HepG2 (cell line): ENCODE results near the gene TMEM130. TPM values are rescaled to one million over a fixed set of nuclear protein-coding genes. Genes with fewer than 3 reads are reported as not detected.
A peak's percentile ranks its signal among the peaks of the same experiment; 100 is the strongest.

Experiments
- ADNP ChIP-seq: sonication (generic); formaldehyde crosslinking; IDR thresholded peaks from 2 replicates; pipeline ENCODE4 v1.4.0; 2020; ENCODE audit warnings: missing genetic modification reagents
- AKAP8 ChIP-seq: sonication (generic); formaldehyde crosslinking; IDR thresholded peaks from 2 replicates; pipeline ENCODE4 v1.5.1; 2020; ENCODE audit warnings: mild to moderate bottlenecking, missing genetic modification reagents
- CBX5 ChIP-seq: sonication (generic); formaldehyde crosslinking; IDR thresholded peaks from 2 replicates; pipeline ENCODE4 v1.4.0; 2020; ENCODE audit warnings: missing genetic modification reagents, borderline replicate concordance
- FLYWCH1 ChIP-seq: sonication (generic); formaldehyde crosslinking; IDR thresholded peaks from 2 replicates; pipeline ENCODE4 v1.8.1; 2023; ENCODE audit warnings: mild to moderate bottlenecking, missing genetic modification reagents
- FOXM1 ChIP-seq: sonication (generic); formaldehyde crosslinking; IDR thresholded peaks from 2 replicates; pipeline ENCODE4 v1.5.0; 2020; ENCODE audit warnings: missing genetic modification reagents
- GPN1 ChIP-seq: sonication (generic); formaldehyde crosslinking; IDR thresholded peaks from 2 replicates; pipeline ENCODE4 v1.5.1; 2020; ENCODE audit warnings: missing genetic modification reagents, borderline replicate concordance
- HDAC1 ChIP-seq: sonication (generic); formaldehyde crosslinking; IDR thresholded peaks from 2 replicates; pipeline ENCODE4 v1.5.1; 2020; ENCODE audit warnings: mild to moderate bottlenecking, missing genetic modification reagents
- JUND ChIP-seq: sonication (generic); formaldehyde crosslinking; IDR thresholded peaks from 2 replicates; pipeline ENCODE4 v1.8.0; 2022; ENCODE audit warnings: mild to moderate bottlenecking, missing genetic modification reagents
- KDM5A ChIP-seq: fragments of 200-600 bp; sonication (generic); IDR thresholded peaks from 2 replicates; pipeline ENCODE4 v1.7.0; 2018; ENCODE audit warnings: antibody characterized with exemption, mild to moderate bottlenecking, low read length, borderline replicate concordance
- KLF13 ChIP-seq: sonication (generic); formaldehyde crosslinking; IDR thresholded peaks from 2 replicates; pipeline ENCODE4 v1.4.0; 2020; ENCODE audit warnings: mild to moderate bottlenecking, missing genetic modification reagents
- KMT2A ChIP-seq: sonication (generic); formaldehyde crosslinking; IDR thresholded peaks from 2 replicates; pipeline ENCODE4 v1.4.0; 2020; ENCODE audit warnings: missing genetic modification reagents
- NCOA2 ChIP-seq: sonication (generic); formaldehyde crosslinking; IDR thresholded peaks from 2 replicates; pipeline ENCODE4 v1.8.0; 2022; ENCODE audit warnings: inconsistent platforms
- NR2F6 ChIP-seq, 2 experiments: IDR thresholded peaks; 2 replicates each; pipeline ENCODE4 v1.6.1; 2016; ENCODE audit warnings: antibody characterized with exemption in 1 of 2, mild to moderate bottlenecking in 1 of 2
- PTBP1 ChIP-seq: fragments of 200-400 bp; formaldehyde crosslinking; IDR thresholded peaks from 2 replicates; pipeline ENCODE4 v1.6.1; 2018; ENCODE audit warnings: low read length, low read depth; ENCODE audit not compliant: poor library complexity, severe bottlenecking
- SP140L ChIP-seq: sonication (generic); formaldehyde crosslinking; IDR thresholded peaks from 2 replicates; pipeline ENCODE4 v1.4.0; 2020; ENCODE audit warnings: missing genetic modification reagents, borderline replicate concordance
- THAP11 ChIP-seq: IDR thresholded peaks from 2 replicates; pipeline ENCODE4 v1.6.1; 2016; ENCODE audit warnings: missing biosample characterization, missing genetic modification reagents
- ZKSCAN8 ChIP-seq: IDR thresholded peaks from 2 replicates; pipeline ENCODE4 v1.6.1; 2016; ENCODE audit warnings: borderline replicate concordance, missing genetic modification reagents, missing compliant biosample characterization
- ZNF10 ChIP-seq: sonication (generic); formaldehyde crosslinking; IDR thresholded peaks from 2 replicates; pipeline ENCODE4 v1.4.0; 2020; ENCODE audit warnings: mild to moderate bottlenecking, low read depth, missing genetic modification reagents, borderline replicate concordance
- ZNF205 ChIP-seq: IDR thresholded peaks from 2 replicates; pipeline ENCODE4 v1.6.1; 2018; ENCODE audit warnings: missing biosample characterization, missing genetic modification reagents
- ZNF367 ChIP-seq: sonication (generic); formaldehyde crosslinking; IDR thresholded peaks from 2 replicates; pipeline ENCODE4 v1.4.0; 2020; ENCODE audit warnings: missing genetic modification reagents, borderline replicate concordance
- ZNF44 ChIP-seq: sonication (generic); formaldehyde crosslinking; IDR thresholded peaks from 2 replicates; pipeline ENCODE4 v1.5.1; 2020; ENCODE audit warnings: mild to moderate bottlenecking, missing genetic modification reagents
- ZNF543 ChIP-seq: sonication (generic); formaldehyde crosslinking; IDR thresholded peaks from 2 replicates; pipeline ENCODE4 v1.4.0; 2020; ENCODE audit warnings: mild to moderate bottlenecking, missing genetic modification reagents
- ZNF775 ChIP-seq: sonication (generic); formaldehyde crosslinking; IDR thresholded peaks from 2 replicates; pipeline ENCODE4 v1.4.0; 2020; ENCODE audit warnings: missing genetic modification reagents, mild to moderate bottlenecking, moderate library complexity, borderline replicate concordance
- polyA plus RNA-seq, 8 experiments: library from polyadenylated mRNA; depleted of rRNA in 3 of 8; stranded (reverse) in 7 of 8; unstranded in 1 of 8; fragments of >200 nt; fragmentation: Illumina TruSeq in 4 of 8; extraction: Trizol in 4 of 8; gene quantifications; 2 replicates each; pipeline versions ENCODE4 v1.2.1 to v1.2.3, GENCODE V29; 2011 to 2016; ENCODE audit warnings: low read depth in 4 of 8, missing spikeins in 1 of 8, mixed read lengths in 1 of 8; ENCODE audit not compliant: insufficient read depth in 1 of 8
- total RNA-seq, 5 experiments: library from RNA; depleted of rRNA; stranded (reverse); fragments of >200 nt; fragmentation: Illumina TruSeq; extraction: Trizol; gene quantifications; 2 replicates each; pipeline ENCODE4 v1.2.3, GENCODE V29; 2016; ENCODE audit warnings: low read depth in 1 of 5
- TF ChIP-seq, protein P1 (sequence below): sonication (generic); formaldehyde crosslinking; IDR thresholded peaks from 2 replicates; pipeline ENCODE4 v1.4.0; 2020; ENCODE audit warnings: missing genetic modification reagents
- TF ChIP-seq, protein P2 (sequence below): sonication (generic); formaldehyde crosslinking; IDR thresholded peaks from 2 replicates; pipeline ENCODE4 v1.5.0; 2020; ENCODE audit warnings: mild to moderate bottlenecking, missing genetic modification reagents
- TF ChIP-seq, protein P3 (sequence below): sonication (generic); formaldehyde crosslinking; IDR thresholded peaks from 2 replicates; pipeline ENCODE4 v1.9.0; 2021; ENCODE audit warnings: missing genetic modification reagents, mild to moderate bottlenecking, borderline replicate concordance

The TMEM130 gene
- total and polyA plus RNA-seq, 2 of the 13 experiments (the other 11 are each of a cell fraction or from before 2014, with no cell fraction given), result not detected

DNA sequence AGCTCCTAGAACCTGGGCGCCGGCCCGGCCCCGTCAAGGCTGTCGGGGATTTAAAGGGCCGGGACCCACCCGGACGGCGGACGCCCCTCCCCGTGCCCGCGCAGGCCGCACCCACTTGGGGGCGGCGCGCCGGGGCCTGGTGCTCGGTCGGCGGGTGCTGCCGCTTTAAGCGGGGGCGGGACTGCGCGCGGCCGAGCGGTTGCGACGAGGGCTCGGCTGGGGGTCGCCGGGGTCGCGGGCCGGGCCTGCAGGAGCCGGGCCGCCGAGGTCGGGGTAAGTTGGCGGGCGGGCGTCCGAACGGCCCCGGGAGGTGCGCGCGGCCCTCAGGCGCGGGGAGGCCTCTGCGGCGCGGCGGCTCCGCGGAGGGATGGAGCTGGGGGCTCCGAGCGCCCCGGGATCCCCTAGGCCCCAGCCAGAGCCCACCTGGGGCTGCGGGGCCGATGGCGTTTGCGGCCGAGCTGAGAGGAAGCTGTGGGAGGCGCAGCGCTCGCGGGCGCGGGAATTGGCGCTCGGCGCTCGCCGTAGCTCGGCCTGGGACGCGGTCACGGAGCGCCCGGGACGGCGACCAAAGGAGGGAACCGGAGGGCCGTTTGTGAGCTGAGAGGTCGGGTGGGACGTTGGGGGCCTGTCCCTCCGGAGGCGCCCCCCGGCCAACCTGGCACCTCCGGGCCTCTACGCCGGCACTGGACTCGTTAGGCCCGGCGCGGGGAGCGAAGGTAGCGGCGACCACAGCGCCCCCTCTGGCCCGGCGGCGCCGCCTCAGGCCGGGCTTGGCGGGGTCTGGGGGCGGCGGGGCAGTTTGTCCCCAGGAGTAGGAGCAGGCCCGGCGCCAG lies 8.8 kb upstream of the TMEM130 start, which contains the start of gene TRRAP (continued):
- peak; percentile 81; the same call in 1 of the 2 replicates for TF ChIP-seq HDAC1 (CRISPR knock-in tag)
- no peak for TF ChIP-seq NCOA2
- TF ChIP-seq SP140L (CRISPR knock-in tag), result 0 out of 2 replicates have a peak, but pooled peaks have one; percentile 23
- TF ChIP-seq ZNF10 (CRISPR knock-in tag), result no peak
- TF ChIP-seq AKAP8, result peak; percentile 61; the same call in 1 of the 2 replicates
- no peak; the same call in 1 of the 2 replicates for TF ChIP-seq ZNF367
- no peak for TF ChIP-seq NR2F6 (IDR thresholded peaks at IDR 0.05)
- TF ChIP-seq NR2F6 (CRISPR knock-in tag; IDR thresholded peaks at IDR 0.05), result no peak
- TF ChIP-seq ZNF775 (CRISPR knock-in tag), result no peak
- no peak for TF ChIP-seq KLF13
- no peak; the same call in 1 of the 2 replicates for TF ChIP-seq FLYWCH1 (CRISPR knock-in tag)
- no peak for TF ChIP-seq ZNF205 (CRISPR knock-in tag)
- no peak for TF ChIP-seq ZKSCAN8 (CRISPR knock-in tag)
- peak; percentile 71; the same call in 1 of the 2 replicates for TF ChIP-seq THAP11 (CRISPR knock-in tag)
- TF ChIP-seq KMT2A (CRISPR knock-in tag), result no peak
- no peak for TF ChIP-seq GPN1 (CRISPR knock-in tag)
- no peak for TF ChIP-seq ADNP
- TF ChIP-seq FOXM1 (CRISPR knock-in tag), result peak; percentile 72; the same call in 1 of the 2 replicates
- no peak for TF ChIP-seq CBX5 (CRISPR knock-in tag)
- TF ChIP-seq KDM5A, result peak; percentile 38; the same call in 1 of the 2 replicates
- TF ChIP-seq PTBP1, result no peak
- TF ChIP-seq, protein P1, sequence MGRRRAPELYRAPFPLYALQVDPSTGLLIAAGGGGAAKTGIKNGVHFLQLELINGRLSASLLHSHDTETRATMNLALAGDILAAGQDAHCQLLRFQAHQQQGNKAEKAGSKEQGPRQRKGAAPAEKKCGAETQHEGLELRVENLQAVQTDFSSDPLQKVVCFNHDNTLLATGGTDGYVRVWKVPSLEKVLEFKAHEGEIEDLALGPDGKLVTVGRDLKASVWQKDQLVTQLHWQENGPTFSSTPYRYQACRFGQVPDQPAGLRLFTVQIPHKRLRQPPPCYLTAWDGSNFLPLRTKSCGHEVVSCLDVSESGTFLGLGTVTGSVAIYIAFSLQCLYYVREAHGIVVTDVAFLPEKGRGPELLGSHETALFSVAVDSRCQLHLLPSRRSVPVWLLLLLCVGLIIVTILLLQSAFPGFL (CRISPR knock-in tag), result no peak
- TF ChIP-seq ZNF44, result peak; percentile 84
- no peak for TF ChIP-seq JUND (CRISPR knock-in tag)
- TF ChIP-seq, protein P2, sequence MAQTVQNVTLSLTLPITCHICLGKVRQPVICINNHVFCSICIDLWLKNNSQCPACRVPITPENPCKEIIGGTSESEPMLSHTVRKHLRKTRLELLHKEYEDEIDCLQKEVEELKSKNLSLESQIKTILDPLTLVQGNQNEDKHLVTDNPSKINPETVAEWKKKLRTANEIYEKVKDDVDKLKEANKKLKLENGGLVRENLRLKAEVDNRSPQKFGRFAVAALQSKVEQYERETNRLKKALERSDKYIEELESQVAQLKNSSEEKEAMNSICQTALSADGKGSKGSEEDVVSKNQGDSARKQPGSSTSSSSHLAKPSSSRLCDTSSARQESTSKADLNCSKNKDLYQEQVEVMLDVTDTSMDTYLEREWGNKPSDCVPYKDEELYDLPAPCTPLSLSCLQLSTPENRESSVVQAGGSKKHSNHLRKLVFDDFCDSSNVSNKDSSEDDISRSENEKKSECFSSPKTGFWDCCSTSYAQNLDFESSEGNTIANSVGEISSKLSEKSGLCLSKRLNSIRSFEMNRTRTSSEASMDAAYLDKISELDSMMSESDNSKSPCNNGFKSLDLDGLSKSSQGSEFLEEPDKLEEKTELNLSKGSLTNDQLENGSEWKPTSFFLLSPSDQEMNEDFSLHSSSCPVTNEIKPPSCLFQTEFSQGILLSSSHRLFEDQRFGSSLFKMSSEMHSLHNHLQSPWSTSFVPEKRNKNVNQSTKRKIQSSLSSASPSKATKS (CRISPR knock-in tag), result no peak
- TF ChIP-seq, protein P3, sequence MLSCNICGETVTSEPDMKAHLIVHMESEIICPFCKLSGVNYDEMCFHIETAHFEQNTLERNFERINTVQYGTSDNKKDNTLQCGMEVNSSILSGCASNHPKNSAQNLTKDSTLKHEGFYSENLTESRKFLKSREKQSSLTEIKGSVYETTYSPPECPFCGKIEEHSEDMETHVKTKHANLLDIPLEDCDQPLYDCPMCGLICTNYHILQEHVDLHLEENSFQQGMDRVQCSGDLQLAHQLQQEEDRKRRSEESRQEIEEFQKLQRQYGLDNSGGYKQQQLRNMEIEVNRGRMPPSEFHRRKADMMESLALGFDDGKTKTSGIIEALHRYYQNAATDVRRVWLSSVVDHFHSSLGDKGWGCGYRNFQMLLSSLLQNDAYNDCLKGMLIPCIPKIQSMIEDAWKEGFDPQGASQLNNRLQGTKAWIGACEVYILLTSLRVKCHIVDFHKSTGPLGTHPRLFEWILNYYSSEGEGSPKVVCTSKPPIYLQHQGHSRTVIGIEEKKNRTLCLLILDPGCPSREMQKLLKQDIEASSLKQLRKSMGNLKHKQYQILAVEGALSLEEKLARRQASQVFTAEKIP (CRISPR knock-in tag), result no peak
- TF ChIP-seq ZNF543 (CRISPR knock-in tag), result peak; percentile 69; the same call in 1 of the 2 replicates
